Gastrocnemius medialis (tissue), 4 donors: ENCODE data around the gene SPG11.

Experiments
- CTCF ChIP-seq, 5 experiments: fragments of 450-650 bp in 3 of 5; fragments of 200-600 bp in 2 of 5; sonication (generic) in 2 of 5; IDR thresholded peaks in 4 of 5; conservative IDR thresholded peaks in 1 of 5; 1 replicate in 4 of 5; 2 replicates in 1 of 5; pipeline ENCODE4 v1.5.1; 2016 to 2019; ENCODE audit warnings: antibody characterized with exemption in 5 of 5, mild to moderate bottlenecking in 3 of 5, moderate library complexity in 3 of 5
- POLR2A ChIP-seq, 2 donors: fragments of 450-650 bp; IDR thresholded peaks; one replicate each; pipeline ENCODE4 v1.6.1; 2017; ENCODE audit warnings: antibody characterized with exemption in 2 of 2, mild to moderate bottlenecking in 2 of 2, moderate library complexity in 2 of 2

GRCh38 chr15:44550256-44550655, 113.2 kb downstream of the SPG11 start:
- TF ChIP-seq CTCF (IDR thresholded peaks at IDR 0.05 in 4 of 5, conservative IDR thresholded peaks at IDR 0.05 in 1 of 5) (peak in 2 of 5 experiments; percentile 17 to 27), POLR2A (IDR thresholded peaks at IDR 0.05) (no peak)
